CD8-positive, alpha-beta memory T cell (primary cell): ENCODE results near the gene SRPK2. TPM values are rescaled to one million over a fixed set of nuclear protein-coding genes. Genes with fewer than 3 reads are reported as not detected.

Experiments
- CTCF ChIA-PET: fragments of 350-600 bp; sonication (Branson Sonifier 250); formaldehyde crosslinking; loops from one replicate; lab custom pipeline; 2021; ENCODE audit warnings: antibody characterized with exemption; lab: Charles Lee
- POLR2A ChIA-PET: fragments of 350-600 bp; sonication (Branson Sonifier 250); formaldehyde crosslinking; loops from one replicate; lab custom pipeline; 2021; ENCODE audit warnings: antibody characterized with exemption; lab: Charles Lee
- DNase-seq, 5 donors: peaks; one replicate each; pipeline versions ENCODE4 v3.0.0 to v3.0.0-alpha.2; 2020 to 2022; ENCODE audit warnings: mixed read lengths in 1 of 5
- H3K27ac ChIP-seq: one replicate; pipeline ENCODE4 v1.7.0; 2013; ENCODE audit warnings: low read depth, mild to moderate bottlenecking, low read length, moderate library complexity
- H3K27me3 ChIP-seq: 2 replicates; pipeline ENCODE4 v1.7.0; 2013; ENCODE audit warnings: low read length, mild to moderate bottlenecking; ENCODE audit not compliant: insufficient read depth, poor library complexity, severe bottlenecking
- H3K36me3 ChIP-seq: 2 replicates; pipeline ENCODE4 v1.7.0; 2013; ENCODE audit warnings: mild to moderate bottlenecking, low read length, moderate library complexity; ENCODE audit not compliant: insufficient read depth
- H3K4me1 ChIP-seq: 2 replicates; pipeline ENCODE4 v1.7.0; 2013; ENCODE audit warnings: mild to moderate bottlenecking, low read length, moderate library complexity; ENCODE audit not compliant: insufficient read depth
- H3K4me3 ChIP-seq: 2 replicates; pipeline ENCODE4 v1.7.0; 2013; ENCODE audit warnings: mild to moderate bottlenecking, low read length
- H3K9me3 ChIP-seq: 2 replicates; pipeline ENCODE4 v1.7.0; 2013; ENCODE audit warnings: mild to moderate bottlenecking, low read length
- H3K27ac Mint-ChIP-seq, 8 donors: one replicate each; pipeline ENCODE4 v1.8.0; 2020 to 2021; ENCODE audit warnings: mixed read lengths in 8 of 8, mild to moderate bottlenecking in 6 of 8, inconsistent platforms in 3 of 8, moderate library complexity in 3 of 8
- H3K27me3 Mint-ChIP-seq, 2 donors: one replicate each; pipeline ENCODE4 v1.8.0; 2020 to 2021; ENCODE audit warnings: mixed read lengths in 2 of 2, mild to moderate bottlenecking in 1 of 2, moderate library complexity in 1 of 2
- H3K36me3 Mint-ChIP-seq, 3 donors: one replicate each; pipeline ENCODE4 v1.8.0; 2020 to 2021; ENCODE audit warnings: mixed read lengths in 3 of 3, inconsistent platforms in 1 of 3, mild to moderate bottlenecking in 1 of 3
- H3K4me1 Mint-ChIP-seq, 3 donors: one replicate each; pipeline ENCODE4 v1.8.0; 2020 to 2021; ENCODE audit warnings: mixed read lengths in 3 of 3, inconsistent platforms in 1 of 3, mild to moderate bottlenecking in 1 of 3
- H3K4me3 Mint-ChIP-seq, 7 donors: one replicate each; pipeline ENCODE4 v1.8.0; 2020 to 2021; ENCODE audit warnings: mixed read lengths in 7 of 7, mild to moderate bottlenecking in 6 of 7, moderate library complexity in 4 of 7, inconsistent platforms in 2 of 7
- H3K9me3 Mint-ChIP-seq, 5 donors: one replicate each; pipeline ENCODE4 v1.8.0; 2020 to 2022; ENCODE audit warnings: mixed read lengths in 5 of 5, mild to moderate bottlenecking in 3 of 5, moderate library complexity in 2 of 5, inconsistent platforms in 1 of 5
- polyA plus RNA-seq: library from polyadenylated mRNA; unstranded; fragments of 300-500 nt; fragmentation: Illumina TruSeq; gene quantifications from one replicate; pipeline ENCODE4 v1.2.3, GENCODE V29; 2021
- total RNA-seq, 2 experiments: library from RNA; stranded (reverse); gene quantifications; one replicate each; pipeline ENCODE4 v1.2.3, GENCODE V29; 2021

Gene SRPK2
- total and polyA plus RNA-seq, 3 experiments from 2014 or later: 40.8 to 59.5 (median 41.3) TPM

DNA sequence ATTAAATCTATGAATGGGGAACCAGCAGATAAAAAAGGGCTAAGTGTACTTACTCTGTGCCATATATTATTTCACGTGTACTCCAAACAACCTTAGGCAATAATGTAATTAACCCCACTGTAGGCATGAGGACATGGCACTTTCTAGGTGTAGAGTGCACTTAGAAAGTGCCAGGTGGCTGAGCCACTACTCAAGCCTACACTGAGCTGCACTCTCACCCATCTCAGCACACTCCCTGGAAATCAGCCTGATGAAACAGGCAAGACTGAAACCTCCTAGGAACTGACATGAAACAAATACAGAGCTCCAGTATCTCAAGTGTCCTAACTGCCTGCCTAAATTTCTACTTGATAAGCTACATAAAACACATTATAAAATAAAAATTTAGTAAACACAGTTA is 227.4 kb downstream of the SRPK2 start:
- no peaks in the 10 kb centered on the region for H3K36me3 ChIP-seq
- H3K27ac ChIP-seq: no peak overlapping the region
- Mint-ChIP-seq H3K36me3 (peaks cover 17 to 67% (median 18%) of the 10 kb centered on the region in 3 donors), H3K27ac (peak overlapping the region in 1 of 8 donors; percentile 54), H3K4me3 (no peak overlapping the region), H3K27me3 (no peaks in the 10 kb centered on the region), H3K4me1 (peaks cover 3 to 12% (median 8%) of the 10 kb centered on the region in 3 donors), H3K9me3 (no peaks in the 10 kb centered on the region)
- ChIA-PET CTCF (no interaction called here), POLR2A (no interaction called here)
- no peak for DNase-seq
- H3K27me3 ChIP-seq: no peaks in the 10 kb centered on the region
- H3K9me3 ChIP-seq: no peaks in the 10 kb centered on the region
- no peak overlapping the region for H3K4me3 ChIP-seq
- H3K4me1 ChIP-seq: no peaks in the 10 kb centered on the region

DNA sequence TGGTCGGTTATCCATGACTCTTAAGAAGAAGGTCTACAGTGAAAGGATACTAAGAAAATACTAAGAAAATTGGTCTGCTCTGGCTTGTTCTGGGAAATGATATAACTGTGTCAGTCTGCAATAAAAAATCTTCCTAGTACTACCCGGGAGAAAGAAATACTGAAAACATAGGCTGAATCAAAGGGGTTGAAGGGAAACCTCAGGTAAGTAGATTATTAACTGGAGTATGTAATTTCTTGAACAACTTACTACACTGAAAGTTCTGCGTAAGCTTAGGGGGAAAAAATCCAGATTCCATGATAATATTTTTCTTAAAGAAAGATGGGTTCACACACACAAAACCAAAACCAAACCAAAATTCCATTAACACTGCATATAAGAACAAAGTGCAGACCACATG is 231.4 kb downstream of the SRPK2 start:
- Mint-ChIP-seq H3K27me3 (no peaks in the 10 kb centered on the region), H3K36me3 (peaks cover 3 to 58% (median 12%) of the 10 kb centered on the region in 3 donors), H3K9me3 (no peaks in the 10 kb centered on the region), H3K4me3 (no peak overlapping the region), H3K4me1 (peaks cover 3 to 17% (median 13%) of the 10 kb centered on the region in 3 donors), H3K27ac (peak overlapping the region in 2 of 8 donors; percentile 13 to 61)
- Histone ChIP-seq H3K27ac (no peak overlapping the region), H3K4me1 (no peaks in the 10 kb centered on the region), H3K27me3 (no peaks in the 10 kb centered on the region), H3K9me3 (no peaks in the 10 kb centered on the region), H3K4me3 (no peak overlapping the region), H3K36me3 (no peaks in the 10 kb centered on the region)
- no peak for DNase-seq
- CTCF ChIA-PET: no interaction called here
- POLR2A ChIA-PET: no interaction called here

DNA sequence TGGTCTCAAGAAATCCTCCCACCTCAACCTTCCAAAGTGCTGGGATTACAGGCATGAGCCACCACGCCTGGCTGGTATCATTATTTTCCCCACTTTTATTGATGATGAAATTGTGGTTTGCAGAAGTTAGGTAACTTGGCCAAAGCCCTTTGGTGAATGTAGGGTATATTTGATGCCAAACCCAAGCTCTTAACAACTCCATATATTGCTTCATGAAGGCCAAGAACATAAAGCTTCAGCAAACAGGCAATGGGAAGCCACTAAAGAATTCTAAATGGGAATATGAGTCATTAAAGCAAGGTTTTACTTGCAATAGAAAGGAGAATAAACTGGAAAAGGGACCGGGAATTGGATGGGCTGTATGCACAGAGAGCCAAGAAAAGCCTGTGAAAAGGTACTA is 232.0 kb downstream of the SRPK2 start:
- H3K9me3 Mint-ChIP-seq: no peaks in the 10 kb centered on the region
- H3K27ac Mint-ChIP-seq: peak overlapping the region in 4 of 8 donors; percentile 3 to 69 (median 37)
- no peak overlapping the region for H3K4me3 ChIP-seq
- H3K4me3 Mint-ChIP-seq: no peak overlapping the region
- POLR2A ChIA-PET: no interaction called here
- H3K27me3 Mint-ChIP-seq: no peaks in the 10 kb centered on the region
- CTCF ChIA-PET: no interaction called here
- H3K4me1 Mint-ChIP-seq: peaks cover 3 to 18% (median 13%) of the 10 kb centered on the region in 3 donors
- H3K4me1 ChIP-seq: no peaks in the 10 kb centered on the region
- DNase-seq: no peak
- peaks cover 3 to 58% (median 12%) of the 10 kb centered on the region in 3 donors for H3K36me3 Mint-ChIP-seq
- no peaks in the 10 kb centered on the region for H3K27me3 ChIP-seq
- H3K9me3 ChIP-seq: no peaks in the 10 kb centered on the region
- H3K36me3 ChIP-seq: no peaks in the 10 kb centered on the region
- H3K27ac ChIP-seq: no peak overlapping the region

DNA sequence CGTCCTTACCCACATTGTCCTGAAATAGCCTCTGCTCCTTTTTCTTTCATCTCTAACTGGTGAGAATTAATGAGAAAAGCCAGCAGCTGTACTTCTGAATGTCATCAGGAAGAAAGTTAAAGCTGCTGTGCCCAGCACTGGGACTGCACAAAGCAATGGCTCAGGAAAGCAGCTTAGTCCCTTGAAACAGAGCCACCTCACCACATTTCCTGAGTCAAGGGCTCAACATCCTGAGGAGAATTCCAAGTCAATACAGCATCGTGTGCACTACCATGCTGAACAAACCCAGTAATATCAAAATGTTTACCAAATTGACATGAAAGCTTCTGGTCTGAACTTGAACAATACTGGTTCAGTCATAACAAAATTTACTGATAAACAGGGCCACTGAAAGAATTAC is 234.6 kb downstream of the SRPK2 start:
- ChIA-PET POLR2A (no interaction called here), CTCF (interaction anchor here (1.8 kb wide), 1 partner anchor 275 kb away, joined by 4 read pairs; no protein-coding TSS in a partner anchor)
- no peaks in the 10 kb centered on the region for H3K9me3 ChIP-seq
- H3K27me3 Mint-ChIP-seq: no peaks in the 10 kb centered on the region
- no peaks in the 10 kb centered on the region for H3K36me3 ChIP-seq
- peaks cover 6 to 31% (median 20%) of the 10 kb centered on the region in 3 donors for H3K4me1 Mint-ChIP-seq
- H3K4me3 ChIP-seq: no peak overlapping the region
- H3K4me1 ChIP-seq: no peaks in the 10 kb centered on the region
- H3K36me3 Mint-ChIP-seq: peaks cover 0 to 56% (median 12%) of the 10 kb centered on the region in 3 donors
- no peaks in the 10 kb centered on the region for H3K27me3 ChIP-seq
- no peak overlapping the region for H3K4me3 Mint-ChIP-seq
- no peak for DNase-seq
- H3K9me3 Mint-ChIP-seq: no peaks in the 10 kb centered on the region
- H3K27ac Mint-ChIP-seq: peak overlapping the region in 2 of 8 donors; percentile 26 to 43
- no peak overlapping the region for H3K27ac ChIP-seq

DNA sequence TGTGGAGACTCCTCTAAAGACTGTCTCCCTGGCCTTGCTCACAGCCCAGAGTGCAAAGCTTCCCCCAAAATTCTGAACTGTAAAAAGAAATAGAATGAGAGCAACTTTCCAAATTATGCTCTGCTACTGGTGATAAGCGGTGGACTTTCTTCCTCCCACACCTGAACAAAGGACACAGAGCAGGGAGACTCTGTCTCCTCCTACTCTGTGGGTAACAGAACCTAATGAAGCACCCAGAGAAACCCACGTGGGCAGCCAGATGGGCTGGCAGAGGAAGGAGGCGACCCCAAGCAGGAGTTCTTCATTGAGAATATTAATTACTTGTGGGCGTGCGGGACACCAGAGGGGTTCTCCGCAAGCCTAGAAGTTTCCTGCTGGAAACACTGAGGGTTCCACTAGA is 235.2 kb downstream of the SRPK2 start:
- no peaks in the 10 kb centered on the region for H3K27me3 ChIP-seq
- H3K4me1 ChIP-seq: no peaks in the 10 kb centered on the region
- CTCF ChIA-PET: interaction anchor here (1.8 kb wide), 1 partner anchor 276 kb away, joined by 4 read pairs; no protein-coding TSS in a partner anchor
- Mint-ChIP-seq H3K36me3 (peaks cover 0 to 54% (median 12%) of the 10 kb centered on the region in 3 donors), H3K9me3 (no peaks in the 10 kb centered on the region), H3K4me3 (no peak overlapping the region), H3K27me3 (no peaks in the 10 kb centered on the region), H3K4me1 (peaks cover 4 to 31% (median 20%) of the 10 kb centered on the region in 3 donors), H3K27ac (peak overlapping the region in 5 of 8 donors; percentile 6 to 48 (median 16))
- no peak overlapping the region for H3K4me3 ChIP-seq
- H3K36me3 ChIP-seq: no peaks in the 10 kb centered on the region
- POLR2A ChIA-PET: no interaction called here
- no peaks in the 10 kb centered on the region for H3K9me3 ChIP-seq
- no peak overlapping the region for H3K27ac ChIP-seq
- no peak for DNase-seq

DNA sequence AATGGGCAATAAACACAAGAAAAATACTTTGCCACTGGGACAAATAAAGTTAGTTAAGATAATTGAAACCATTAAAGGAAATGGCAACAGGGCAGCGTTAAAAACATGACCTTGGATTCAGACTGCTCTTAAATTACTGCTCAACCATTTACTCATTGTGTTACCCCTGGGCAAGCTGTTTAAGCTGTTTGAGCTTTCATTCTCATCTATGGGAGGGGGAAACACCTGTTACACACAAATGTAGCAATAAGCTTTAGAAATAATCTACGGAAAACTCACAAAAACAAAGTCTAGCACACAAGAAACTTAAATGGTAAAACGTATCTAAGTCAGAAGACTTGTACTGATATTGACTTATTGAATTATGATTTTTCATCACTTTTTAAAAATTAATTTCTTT is 237.6 kb downstream of the SRPK2 start:
- Mint-ChIP-seq H3K27me3 (no peaks in the 10 kb centered on the region), H3K27ac (no peak overlapping the region), H3K4me1 (peaks cover 9 to 27% (median 12%) of the 10 kb centered on the region in 3 donors), H3K9me3 (no peaks in the 10 kb centered on the region), H3K36me3 (peaks cover 0 to 48% (median 16%) of the 10 kb centered on the region in 3 donors), H3K4me3 (no peak overlapping the region)
- H3K9me3 ChIP-seq: no peaks in the 10 kb centered on the region
- no peaks in the 10 kb centered on the region for H3K36me3 ChIP-seq
- no peak for DNase-seq
- ChIA-PET POLR2A (interaction anchor here (0.6 kb wide), 1 partner anchor 78 kb away, joined by 8 read pairs; no protein-coding TSS in a partner anchor), CTCF (no interaction called here)
- H3K4me3 ChIP-seq: no peak overlapping the region
- H3K4me1 ChIP-seq: no peaks in the 10 kb centered on the region
- no peak overlapping the region for H3K27ac ChIP-seq
- H3K27me3 ChIP-seq: no peaks in the 10 kb centered on the region

DNA sequence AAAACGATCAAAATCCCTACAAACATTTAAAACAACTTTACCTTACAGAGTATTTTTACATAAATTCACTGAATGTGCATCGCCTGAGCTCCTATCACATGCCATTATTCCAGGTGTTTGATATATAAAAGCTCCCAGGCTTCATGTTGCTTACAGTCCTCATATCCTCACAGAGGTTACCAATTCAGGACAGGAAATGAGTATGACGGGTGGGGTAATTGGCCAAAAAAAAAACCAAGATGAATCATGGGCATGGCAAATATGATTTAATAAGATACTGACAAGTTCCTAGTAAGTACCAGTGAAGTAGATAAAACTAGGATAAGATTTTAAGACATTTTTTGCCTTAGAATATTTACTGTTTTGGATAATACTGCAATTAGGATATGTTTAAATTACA is 238.9 kb downstream of the SRPK2 start:
- H3K27me3 ChIP-seq: no peaks in the 10 kb centered on the region
- H3K9me3 ChIP-seq: no peaks in the 10 kb centered on the region
- no peak overlapping the region for H3K4me3 ChIP-seq
- H3K4me1 ChIP-seq: no peaks in the 10 kb centered on the region
- Mint-ChIP-seq H3K4me3 (no peak overlapping the region), H3K27ac (no peak overlapping the region), H3K27me3 (no peaks in the 10 kb centered on the region), H3K36me3 (peaks cover 0 to 47% (median 13%) of the 10 kb centered on the region in 3 donors), H3K9me3 (no peaks in the 10 kb centered on the region), H3K4me1 (peaks cover 9 to 30% (median 12%) of the 10 kb centered on the region in 3 donors)
- ChIA-PET POLR2A (no interaction called here), CTCF (no interaction called here)
- H3K27ac ChIP-seq: no peak overlapping the region
- DNase-seq: no peak
- H3K36me3 ChIP-seq: no peaks in the 10 kb centered on the region

DNA sequence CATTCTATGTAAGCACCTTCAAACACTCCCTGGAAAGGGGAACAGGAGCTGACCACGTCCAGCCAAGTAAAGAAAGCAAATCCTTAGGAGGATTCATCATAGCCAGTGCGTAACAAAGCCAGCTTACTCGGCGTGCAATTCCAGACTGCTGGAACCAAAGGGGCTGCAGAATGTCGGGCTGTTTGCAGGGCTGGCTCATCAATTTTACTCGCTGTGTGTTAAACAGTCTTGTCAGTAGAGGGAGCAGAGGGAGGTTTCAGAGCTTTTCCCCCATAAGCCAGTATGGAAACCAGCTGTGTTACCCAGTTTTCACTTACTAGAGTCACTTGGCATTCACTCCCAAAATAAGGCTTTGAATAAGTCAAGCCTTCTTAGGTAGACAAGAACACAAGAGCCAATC is 247.7 kb downstream of the SRPK2 start:
- Mint-ChIP-seq H3K9me3 (no peaks in the 10 kb centered on the region), H3K4me3 (no peak overlapping the region), H3K27me3 (no peaks in the 10 kb centered on the region), H3K27ac (peak overlapping the region in 2 of 8 donors; percentile 43 to 47), H3K4me1 (peaks cover 14 to 27% (median 26%) of the 10 kb centered on the region in 3 donors), H3K36me3 (peaks cover 19 to 83% (median 36%) of the 10 kb centered on the region in 3 donors)
- H3K27me3 ChIP-seq: no peaks in the 10 kb centered on the region
- ChIA-PET POLR2A (no interaction called here), CTCF (interaction anchor here (1.3 kb wide), 1 partner anchor 11 kb away, joined by 5 read pairs; no protein-coding TSS in a partner anchor)
- no peak overlapping the region for H3K27ac ChIP-seq
- H3K4me3 ChIP-seq: no peak overlapping the region
- no peaks in the 10 kb centered on the region for H3K4me1 ChIP-seq
- no peaks in the 10 kb centered on the region for H3K9me3 ChIP-seq
- peaks cover 15% of the 10 kb centered on the region for H3K36me3 ChIP-seq
- no peak for DNase-seq
